ENCODE measurements around the gene GAB4. TPM values are rescaled to one million over a fixed set of nuclear protein-coding genes. Genes with fewer than 3 reads are reported as not detected.

Gene GAB4
- total and polyA plus RNA-seq, 2 of the 4 experiments (the other 2 are of a cell fraction) = not detected

DNA sequence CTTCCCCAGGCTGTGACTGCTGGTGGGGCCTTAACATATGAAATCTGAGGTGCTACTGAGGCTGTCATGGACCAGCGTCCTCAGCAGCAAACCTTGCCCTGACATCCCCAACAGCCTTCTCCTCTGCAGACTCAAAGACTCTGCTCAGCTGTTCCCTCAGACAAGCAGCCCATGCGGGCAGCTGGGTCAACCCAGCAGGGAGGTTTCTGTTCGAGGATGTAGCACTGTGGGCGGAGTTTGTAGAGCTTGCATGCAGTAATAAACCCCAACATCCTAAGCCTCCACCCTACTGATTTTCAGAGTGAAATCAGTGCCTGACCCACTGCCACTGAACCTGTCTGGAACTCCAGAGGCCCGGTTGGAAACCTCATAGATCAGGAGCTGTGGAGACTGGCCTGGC is 94.0 kb downstream of the GAB4 start:
- ATAC-seq (ENCODE audit: low read depth) (no peak), DNase-seq (no peak)
- Histone ChIP-seq H3K9me3 (ENCODE audit: control insufficient read depth, insufficient read depth, low read length) (no peaks in the 10 kb centered on the region), H2BK5ac (ENCODE audit: low read depth, low read length, poor library complexity, severe bottlenecking) (no peak overlapping the region), H2AK5ac (ENCODE audit: low read depth, low read length) (no peak overlapping the region), H2BK15ac (ENCODE audit: low read depth, low read length) (no peak overlapping the region), H2BK20ac (ENCODE audit: low read depth, low read length) (no peak overlapping the region), H4K5ac (ENCODE audit: low read depth, low read length) (no peak overlapping the region), H3K14ac (replicated peaks; ENCODE audit: low read depth, low read length) (no peak overlapping the region), H3K36me3 (ENCODE audit: control insufficient read depth, insufficient read depth, low read length) (no peaks in the 10 kb centered on the region), H3K27ac (ENCODE audit: insufficient read depth, low read length) (no peak overlapping the region), H4K91ac (ENCODE audit: insufficient read depth, low read depth, low read length) (no peak overlapping the region), H3K18ac (ENCODE audit: low read depth, low read length) (no peak overlapping the region), H3K4ac (ENCODE audit: low read depth, low read length) (no peak overlapping the region), H3K27me3 (ENCODE audit: control insufficient read depth, insufficient read depth, low read length) (no peaks in the 10 kb centered on the region), H2AFZ (replicated peaks; ENCODE audit: low read length, poor library complexity) (no peak overlapping the region), H2BK120ac (ENCODE audit: low read depth, low read length) (no peak overlapping the region), H3K4me2 (ENCODE audit: low read depth, low read length) (no peak overlapping the region), H3K56ac (ENCODE audit: extremely low read depth, insufficient read depth, low read length) (no peak overlapping the region), H4K8ac (ENCODE audit: low read depth in 2 of 2, low read length in 2 of 2) (no peak overlapping the region), H3K79me1 (ENCODE audit: low read depth in 1 of 2, low read length in 2 of 2) (no peaks in the 10 kb centered on the region), H3K23ac (ENCODE audit: low read depth, low read length) (no peak overlapping the region), H3K4me1 (ENCODE audit: control insufficient read depth, insufficient read depth, low read length) (no peaks in the 10 kb centered on the region), H3K9me1 (ENCODE audit: insufficient read depth, low read length) (no peaks in the 10 kb centered on the region), H3K9ac (ENCODE audit: low read depth, low read length) (no peak overlapping the region), H2AK9ac (replicated peaks; ENCODE audit: low read depth, low read length, poor library complexity) (no peak overlapping the region), H4K20me1 (ENCODE audit: insufficient read depth, low read length) (no peaks in the 10 kb centered on the region), H3K4me3 (ENCODE audit: insufficient read depth, low read depth, low read length) (no peak overlapping the region)
- CTCF ChIA-PET = no interaction called here
- WGBS, 2 experiments (ENCODE audit: extremely low coverage in 2 of 2, insufficient read length in 1 of 2) = no CpG with 5 or more reads among the region's 5 CpGs
- BruUV-seq (replicated peaks) = no TSS peak
- POLR2A ChIA-PET (ENCODE audit: unreplicated experiment) = no interaction called here
- dilution Hi-C loops (cut with HindIII; ENCODE audit: low sequenced_read_pairs, unreplicated experiment) = no loop called here
- TF ChIP-seq, protein P1, sequence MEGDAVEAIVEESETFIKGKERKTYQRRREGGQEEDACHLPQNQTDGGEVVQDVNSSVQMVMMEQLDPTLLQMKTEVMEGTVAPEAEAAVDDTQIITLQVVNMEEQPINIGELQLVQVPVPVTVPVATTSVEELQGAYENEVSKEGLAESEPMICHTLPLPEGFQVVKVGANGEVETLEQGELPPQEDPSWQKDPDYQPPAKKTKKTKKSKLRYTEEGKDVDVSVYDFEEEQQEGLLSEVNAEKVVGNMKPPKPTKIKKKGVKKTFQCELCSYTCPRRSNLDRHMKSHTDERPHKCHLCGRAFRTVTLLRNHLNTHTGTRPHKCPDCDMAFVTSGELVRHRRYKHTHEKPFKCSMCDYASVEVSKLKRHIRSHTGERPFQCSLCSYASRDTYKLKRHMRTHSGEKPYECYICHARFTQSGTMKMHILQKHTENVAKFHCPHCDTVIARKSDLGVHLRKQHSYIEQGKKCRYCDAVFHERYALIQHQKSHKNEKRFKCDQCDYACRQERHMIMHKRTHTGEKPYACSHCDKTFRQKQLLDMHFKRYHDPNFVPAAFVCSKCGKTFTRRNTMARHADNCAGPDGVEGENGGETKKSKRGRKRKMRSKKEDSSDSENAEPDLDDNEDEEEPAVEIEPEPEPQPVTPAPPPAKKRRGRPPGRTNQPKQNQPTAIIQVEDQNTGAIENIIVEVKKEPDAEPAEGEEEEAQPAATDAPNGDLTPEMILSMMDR (conservative IDR thresholded peaks at IDR 0.05; ENCODE audit: low read depth, low read length) = no peak
- no peak for TF ChIP-seq FOS (IDR thresholded peaks at IDR 0.05; ENCODE audit: low read depth, low read length)
- TF ChIP-seq RFX5 (IDR thresholded peaks at IDR 0.05; ENCODE audit: low read depth, low read length) = no peak
- TF ChIP-seq, protein P2, sequence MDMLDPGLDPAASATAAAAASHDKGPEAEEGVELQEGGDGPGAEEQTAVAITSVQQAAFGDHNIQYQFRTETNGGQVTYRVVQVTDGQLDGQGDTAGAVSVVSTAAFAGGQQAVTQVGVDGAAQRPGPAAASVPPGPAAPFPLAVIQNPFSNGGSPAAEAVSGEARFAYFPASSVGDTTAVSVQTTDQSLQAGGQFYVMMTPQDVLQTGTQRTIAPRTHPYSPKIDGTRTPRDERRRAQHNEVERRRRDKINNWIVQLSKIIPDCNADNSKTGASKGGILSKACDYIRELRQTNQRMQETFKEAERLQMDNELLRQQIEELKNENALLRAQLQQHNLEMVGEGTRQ (IDR thresholded peaks at IDR 0.05; ENCODE audit: low read depth, low read length) = no peak
- no peak for TF ChIP-seq MXI1 (IDR thresholded peaks at IDR 0.05; ENCODE audit: borderline replicate concordance, low read depth, low read length)
- no peak for TF ChIP-seq RCOR1 (IDR thresholded peaks at IDR 0.05; ENCODE audit: insufficient replicate concordance, low read length)
- TF ChIP-seq RAD21 (IDR thresholded peaks at IDR 0.05; ENCODE audit: low read length) = no peak
- no peak for TF ChIP-seq MAFK (IDR thresholded peaks at IDR 0.05; ENCODE audit: low read depth, low read length)
- TF ChIP-seq NFE2L2 (IDR thresholded peaks at IDR 0.05; ENCODE audit: low read depth, low read length) = no peak
- no peak for TF ChIP-seq MAZ (IDR thresholded peaks at IDR 0.05; ENCODE audit: borderline replicate concordance, low read depth, low read length)
- no peak for TF ChIP-seq CEBPB (IDR thresholded peaks at IDR 0.05; ENCODE audit: low read depth, low read length)
- no peak for TF ChIP-seq POLR2A (IDR thresholded peaks at IDR 0.05; ENCODE audit: low read depth, low read length)
- TF ChIP-seq SMC3 (IDR thresholded peaks at IDR 0.05; ENCODE audit: low read depth, low read length) = no peak
- TF ChIP-seq, protein P3, sequence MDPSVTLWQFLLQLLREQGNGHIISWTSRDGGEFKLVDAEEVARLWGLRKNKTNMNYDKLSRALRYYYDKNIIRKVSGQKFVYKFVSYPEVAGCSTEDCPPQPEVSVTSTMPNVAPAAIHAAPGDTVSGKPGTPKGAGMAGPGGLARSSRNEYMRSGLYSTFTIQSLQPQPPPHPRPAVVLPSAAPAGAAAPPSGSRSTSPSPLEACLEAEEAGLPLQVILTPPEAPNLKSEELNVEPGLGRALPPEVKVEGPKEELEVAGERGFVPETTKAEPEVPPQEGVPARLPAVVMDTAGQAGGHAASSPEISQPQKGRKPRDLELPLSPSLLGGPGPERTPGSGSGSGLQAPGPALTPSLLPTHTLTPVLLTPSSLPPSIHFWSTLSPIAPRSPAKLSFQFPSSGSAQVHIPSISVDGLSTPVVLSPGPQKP (IDR thresholded peaks at IDR 0.05; ENCODE audit: borderline replicate concordance, low read depth, low read length) = no peak
- no peak for TF ChIP-seq BHLHE40 (IDR thresholded peaks at IDR 0.05; ENCODE audit: low read depth, low read length)
- no peak for TF ChIP-seq CHD1 (IDR thresholded peaks at IDR 0.05; ENCODE audit: low read depth, low read length)
- intact Hi-C loops (cut with micrococcal nuclease) = no loop called here
- in situ Hi-C loops (cut with MboI; ENCODE audit: low sequenced_read_pairs) = no loop called here

All from IMR-90 (cell line).